Erythroblast (primary cell): ENCODE results near the gene EFHD1.

Source experiments
- GATA1 ChIP-seq: IDR thresholded peaks from 2 replicates; pipeline ENCODE4 v1.6.1; 2011; ENCODE audit warnings: low read depth, mild to moderate bottlenecking, control low read depth, low read length, moderate library complexity
- POLR2A ChIP-seq: IDR thresholded peaks from 2 replicates; pipeline ENCODE4 v1.6.1; 2011; ENCODE audit warnings: mild to moderate bottlenecking, low read length

GRCh38 chr2:232658217-232658785 lies 24.9 kb downstream of the EFHD1 start:
- TF ChIP-seq POLR2A: no peak
- TF ChIP-seq GATA1: no peak
